Stimulated activated CD8-positive, alpha-beta memory T cell treated with anti-CD3 and anti-CD28 coated beads, Interleukin-4, amount 100 ng/mL, for 48 hours (primary cell): Measurements from ENCODE around the gene NACC1.

ENCODE experiments used
- DNase-seq: peaks from one replicate; pipeline ENCODE4 v3.0.0-alpha.2; 2020

Gene NACC1

GRCh38 chr19:13149628-13150186 lies 31.6 kb downstream of the NACC1 start:
- peak; percentile 61 for DNase-seq

GRCh38 chr19:13150187-13150930 lies 32.3 kb downstream of the NACC1 start, which contains the start of the genes IER2 and STX10:
Gene IER2 (plus strand): TSS chr19:13150411. CDS start chr19:13153187, 2,776 bp downstream.
Gene STX10 (minus strand): TSS chr19:13150375. CDS start chr19:13150173, 202 bp downstream.
- peak; percentile 95 for DNase-seq

DNA sequence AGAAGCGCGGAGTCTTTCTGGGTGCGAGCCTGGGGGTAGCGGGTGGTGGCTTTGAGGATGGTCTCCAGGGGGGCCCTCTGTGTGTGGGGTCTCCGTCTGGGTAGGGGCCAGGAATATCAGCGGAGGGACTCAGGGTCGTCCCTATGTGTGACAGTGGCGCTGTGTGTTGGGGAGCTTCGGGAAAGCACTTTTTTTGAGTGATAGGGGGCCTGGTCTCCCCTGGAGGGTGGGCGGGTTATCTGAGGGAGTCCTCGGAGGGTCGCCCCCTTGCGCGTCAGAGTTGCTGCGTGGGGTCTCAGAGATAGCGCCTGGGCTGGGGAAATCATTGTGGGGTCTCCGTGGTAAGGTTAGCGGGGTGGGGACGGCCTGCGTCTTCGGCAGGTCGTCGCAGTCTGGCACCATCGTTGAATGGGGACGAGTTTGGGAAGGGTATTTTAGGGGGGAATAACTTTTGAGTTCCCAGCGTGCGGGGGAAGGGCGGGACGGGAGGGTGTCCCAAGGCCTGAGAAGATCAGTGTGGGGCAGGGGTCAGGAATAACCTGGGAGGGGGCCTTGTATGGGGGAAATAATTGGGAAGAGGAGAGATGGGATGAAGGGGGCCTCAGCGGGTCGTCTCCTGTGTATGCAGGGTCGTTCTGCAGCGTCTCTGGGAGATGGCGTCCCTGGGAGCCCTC lies 33.0 kb downstream of the NACC1 start:
- DNase-seq, result peak; percentile 57

GRCh38 chr19:13151605-13152355 lies 33.7 kb downstream of the NACC1 start:
- peak; percentile 96 for DNase-seq

DNA sequence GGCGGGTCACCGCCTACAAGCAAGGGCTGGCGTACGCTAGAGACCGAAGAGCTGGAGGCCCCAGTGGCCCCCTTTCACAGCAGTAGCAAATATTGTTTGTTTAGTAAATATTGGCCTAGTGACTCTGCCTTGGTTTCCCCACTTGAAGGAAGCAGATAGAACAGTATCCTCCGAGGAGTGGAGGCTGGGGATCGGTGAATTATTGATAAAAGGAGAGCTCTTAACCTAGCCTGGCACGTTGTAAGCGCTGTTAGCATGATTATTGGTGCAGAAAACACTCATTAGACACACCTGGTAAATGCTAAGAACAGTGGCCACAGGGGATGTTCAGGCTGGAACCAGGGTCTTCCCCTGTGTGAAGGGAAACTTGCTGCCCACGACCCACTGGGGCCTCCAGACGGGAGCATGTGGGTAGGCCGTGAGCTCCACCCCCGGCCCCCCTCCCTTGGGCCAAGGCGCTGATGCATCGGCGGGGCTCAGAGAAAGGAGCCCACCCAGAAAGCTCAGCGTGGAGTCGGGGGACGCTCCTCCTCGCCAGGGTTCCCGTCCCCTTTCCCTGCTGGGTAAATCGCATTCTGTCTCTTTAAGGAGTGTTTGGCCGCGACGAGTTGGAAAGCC lies 34.4 kb downstream of the NACC1 start:
- no peak for DNase-seq

DNA sequence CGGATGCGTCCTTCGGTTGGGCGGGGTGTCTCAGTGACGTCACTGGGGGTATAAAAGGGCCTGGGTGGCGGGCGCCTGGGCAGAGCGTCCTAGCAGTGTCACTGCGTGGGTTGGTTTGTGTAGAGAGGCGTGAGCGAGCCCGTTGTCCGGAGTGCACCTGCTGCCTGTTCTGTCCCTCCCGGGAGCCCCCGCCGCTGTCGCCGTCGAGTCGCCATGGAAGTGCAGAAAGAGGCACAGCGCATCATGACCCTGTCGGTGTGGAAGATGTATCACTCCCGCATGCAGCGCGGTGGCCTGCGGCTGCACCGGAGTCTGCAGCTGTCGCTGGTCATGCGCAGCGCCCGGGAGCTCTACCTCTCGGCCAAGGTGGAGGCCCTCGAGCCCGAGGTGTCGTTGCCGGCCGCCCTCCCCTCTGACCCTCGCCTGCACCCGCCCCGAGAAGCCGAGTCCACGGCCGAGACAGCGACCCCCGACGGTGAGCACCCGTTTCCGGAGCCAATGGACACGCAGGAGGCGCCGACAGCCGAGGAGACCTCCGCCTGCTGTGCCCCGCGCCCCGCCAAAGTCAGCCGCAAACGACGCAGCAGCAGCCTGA lies 35.0 kb downstream of the NACC1 start:
- DNase-seq, result peak; percentile 99

- no peak for DNase-seq
Measured at GRCh38 chr19:13153569-13154240, 35.6 kb downstream of the NACC1 start.

DNA sequence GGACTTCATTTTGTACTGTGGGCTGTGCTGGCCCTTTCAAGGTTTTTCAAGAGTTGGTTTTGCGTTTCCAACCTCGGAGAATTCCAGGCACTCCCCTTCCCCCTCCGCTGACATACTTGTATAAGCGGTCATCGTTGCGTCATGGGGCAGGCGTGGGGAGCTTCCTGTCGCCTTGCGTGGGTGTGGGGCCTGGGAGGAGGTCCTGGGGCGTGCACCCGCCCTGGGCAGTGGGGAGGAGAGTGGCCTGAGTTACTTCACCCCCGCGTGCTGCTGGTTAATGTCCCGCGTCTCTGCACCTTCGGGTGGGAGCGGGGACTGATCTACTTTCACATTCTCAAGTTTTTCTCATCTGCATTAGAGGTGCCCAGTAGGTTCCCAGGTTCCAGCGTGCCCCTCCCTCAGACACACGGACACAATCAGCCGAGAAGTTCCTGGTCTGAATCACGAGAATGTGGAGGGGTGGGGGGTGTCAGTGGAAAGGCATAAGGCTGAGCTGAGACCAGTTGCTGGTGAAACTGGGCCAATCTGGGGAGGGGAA lies 36.2 kb downstream of the NACC1 start:
- DNase-seq, result peak; percentile 86

DNA sequence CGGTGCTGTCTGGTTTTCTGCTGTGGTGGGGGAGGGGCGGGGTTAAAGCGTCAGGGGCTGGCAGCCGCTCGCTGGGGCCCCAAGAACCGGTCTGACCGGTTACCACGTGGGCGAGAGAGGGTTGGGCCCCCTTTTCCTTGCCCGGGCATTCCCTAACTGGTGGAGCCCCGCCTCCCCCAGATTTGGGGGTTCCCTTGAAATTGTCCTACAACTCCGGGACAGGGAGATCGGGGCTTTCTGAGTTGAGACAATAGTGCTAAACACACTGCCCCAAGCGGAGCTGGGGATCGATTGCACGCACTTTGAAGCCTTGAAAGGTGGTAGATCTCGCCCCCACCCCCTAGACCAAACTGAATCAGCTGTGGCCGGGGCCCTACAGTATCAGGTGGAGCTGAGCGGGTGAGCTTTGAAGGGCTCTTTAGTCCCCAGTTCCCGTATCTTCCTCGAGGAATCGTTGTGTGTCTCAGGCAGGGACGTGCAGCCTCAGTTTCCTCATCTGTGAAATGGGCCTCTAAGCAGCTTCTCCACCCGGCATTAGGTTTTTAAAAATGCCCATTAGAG lies 36.9 kb downstream of the NACC1 start:
- peak; percentile 85 for DNase-seq

- peak; percentile 81 for DNase-seq
Measured at GRCh38 chr19:13155472-13156359, 37.7 kb downstream of the NACC1 start.

DNA sequence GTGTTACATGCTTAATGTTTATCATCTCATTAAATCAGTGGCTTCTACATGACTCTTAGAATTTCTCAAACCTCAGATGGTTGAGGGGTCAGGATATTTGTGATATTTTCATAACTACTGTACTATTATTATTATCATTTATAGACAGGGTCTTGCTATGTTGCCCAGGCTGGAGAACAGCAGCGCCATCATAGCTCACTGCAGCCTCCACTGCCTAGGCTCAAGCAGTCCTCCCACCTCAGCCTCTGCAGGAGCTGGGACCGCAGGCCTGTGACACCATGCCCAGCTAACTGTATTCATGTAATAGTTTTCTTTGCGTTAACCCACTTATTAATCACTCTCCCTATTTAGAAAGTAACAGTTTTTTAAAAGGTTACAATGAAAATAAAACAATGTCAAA lies 41.6 kb downstream of the NACC1 start:
- DNase-seq, result no peak

- DNase-seq, result no peak
Measured at GRCh38 chr19:13160557-13160956, 42.5 kb downstream of the NACC1 start.

GRCh38 chr19:13162724-13163608 lies 44.9 kb downstream of the NACC1 start:
- peak; percentile 95 for DNase-seq

DNA sequence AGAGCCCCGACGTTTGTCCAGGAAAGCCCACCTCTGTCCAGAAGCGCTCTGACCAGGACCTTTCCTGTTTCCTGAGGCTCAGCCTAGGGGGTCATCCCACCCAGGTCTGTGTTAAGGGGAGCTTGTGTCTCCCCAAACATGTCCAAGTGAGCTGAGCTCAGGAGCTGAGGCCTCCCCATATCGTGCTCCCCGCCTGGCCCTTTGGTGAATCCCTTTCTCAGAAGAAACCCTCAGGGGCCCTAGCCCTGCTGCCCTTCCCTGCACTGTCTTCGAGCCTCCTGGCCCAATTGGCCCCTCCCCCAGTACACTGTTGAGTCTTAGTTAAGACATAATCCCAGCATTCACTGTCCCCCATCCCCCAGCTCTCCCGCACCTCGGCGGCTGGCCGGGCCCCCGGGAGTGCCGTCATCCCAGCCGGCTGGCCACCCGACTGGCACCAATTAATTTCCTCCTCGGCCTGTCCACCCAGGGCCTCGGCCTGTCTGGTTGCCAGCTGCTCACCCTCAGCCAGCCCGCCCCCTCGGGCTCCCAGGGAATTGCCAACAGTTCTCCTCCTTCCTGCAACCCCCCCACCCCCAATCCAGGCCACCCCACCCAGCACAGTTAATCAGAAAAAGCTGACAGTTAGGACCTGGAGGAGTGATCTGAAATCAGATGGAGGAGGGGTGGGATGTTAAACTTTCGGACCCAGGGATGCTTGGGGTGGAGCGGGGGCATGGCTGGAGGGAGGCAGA lies 45.7 kb downstream of the NACC1 start:
- peak; percentile 69 for DNase-seq

DNA sequence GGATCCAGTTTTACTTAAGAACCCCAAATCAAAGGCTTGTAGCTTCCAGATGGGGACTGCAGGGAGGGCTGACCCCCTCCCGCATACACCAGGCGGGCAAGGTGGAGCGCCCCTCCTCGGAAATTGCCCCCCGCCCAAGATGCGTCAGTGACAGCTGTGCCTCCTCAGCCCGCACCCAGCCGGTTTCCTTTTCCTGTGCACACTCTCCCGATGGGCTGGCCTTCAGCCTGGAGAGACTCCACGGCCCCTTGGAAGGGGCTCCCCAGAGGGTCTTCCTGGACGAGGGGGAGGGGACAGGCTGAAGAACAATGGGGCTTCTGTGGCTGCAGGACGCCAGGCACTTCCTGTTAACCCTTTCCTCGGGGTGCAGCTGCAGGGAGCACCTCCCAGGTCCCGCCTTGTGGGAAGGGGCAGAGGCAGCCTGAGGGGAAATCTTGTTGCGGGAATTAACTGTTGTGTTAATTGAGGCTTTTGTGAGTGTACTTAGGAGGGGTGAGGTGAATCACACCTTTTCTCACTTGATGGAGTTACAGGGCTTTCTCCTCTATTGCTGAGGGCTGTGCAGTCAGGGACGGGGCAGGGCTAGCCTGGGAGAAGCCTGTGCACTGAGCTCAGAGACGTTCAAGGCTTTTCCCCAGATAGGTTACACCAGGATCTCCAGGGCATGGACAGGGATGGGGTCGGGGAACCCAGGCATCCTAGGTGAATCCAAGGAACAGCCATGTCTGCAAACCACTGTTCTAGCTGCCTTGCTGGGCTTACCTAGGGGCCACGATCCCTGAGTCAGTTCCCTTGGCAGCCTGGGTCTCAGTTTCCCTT lies 46.5 kb downstream of the NACC1 start:
- peak; percentile 60 for DNase-seq

- DNase-seq, result no peak
Measured at GRCh38 chr19:13165162-13165997, 47.3 kb downstream of the NACC1 start.
